ENCODE data around the gene FMN2. TPM values are rescaled to one million over a fixed set of nuclear protein-coding genes. Genes with fewer than 3 reads are reported as not detected.

Gene FMN2
- total RNA-seq, 3 donors from 2014 or later (not counting 1 experiment from before 2014, with no cell fraction given) = not detected

DNA sequence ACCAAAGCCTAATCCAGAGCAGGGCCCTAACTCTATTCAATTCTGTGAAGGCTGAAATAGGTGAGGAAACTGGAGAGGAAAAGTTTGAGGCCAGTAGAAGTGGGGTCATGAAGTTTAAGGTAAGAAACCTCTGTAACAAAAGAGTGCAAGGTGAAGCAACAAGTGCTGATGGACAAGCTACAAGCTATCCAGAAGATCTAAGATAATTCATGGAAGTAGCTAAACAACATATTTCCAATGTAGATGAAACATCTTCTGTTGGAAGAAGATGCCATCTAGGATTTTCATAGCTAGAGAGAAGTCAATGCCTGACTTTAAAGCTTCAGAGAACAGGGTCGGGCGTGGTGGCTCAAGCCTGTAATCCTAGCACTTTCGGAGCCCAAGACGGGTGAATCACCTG, 302.7 kb downstream of the FMN2 start:
- Mint-ChIP-seq H3K9me3 (no peaks in the 10 kb centered on the region), H3K36me3 (no peaks in the 10 kb centered on the region), H3K4me1 (no peaks in the 10 kb centered on the region), H3K27ac (no peak overlapping the region), H3K4me3 (no peak overlapping the region), H3K27me3 (ENCODE audit: low read depth in 2 of 2) (peaks cover 0 to 7% of the 10 kb centered on the region in 2 donors)
- no peak for ATAC-seq
- no peak overlapping the region for H3K4me3 ChIP-seq (ENCODE audit: low read length)
- no peak overlapping the region for H3K27ac ChIP-seq (ENCODE audit: low read length)
- DNase-seq = no peak
- H3K4me1 ChIP-seq (ENCODE audit: control insufficient read depth, insufficient read depth, low read length) = no peaks in the 10 kb centered on the region
- TF ChIP-seq, protein P1, sequence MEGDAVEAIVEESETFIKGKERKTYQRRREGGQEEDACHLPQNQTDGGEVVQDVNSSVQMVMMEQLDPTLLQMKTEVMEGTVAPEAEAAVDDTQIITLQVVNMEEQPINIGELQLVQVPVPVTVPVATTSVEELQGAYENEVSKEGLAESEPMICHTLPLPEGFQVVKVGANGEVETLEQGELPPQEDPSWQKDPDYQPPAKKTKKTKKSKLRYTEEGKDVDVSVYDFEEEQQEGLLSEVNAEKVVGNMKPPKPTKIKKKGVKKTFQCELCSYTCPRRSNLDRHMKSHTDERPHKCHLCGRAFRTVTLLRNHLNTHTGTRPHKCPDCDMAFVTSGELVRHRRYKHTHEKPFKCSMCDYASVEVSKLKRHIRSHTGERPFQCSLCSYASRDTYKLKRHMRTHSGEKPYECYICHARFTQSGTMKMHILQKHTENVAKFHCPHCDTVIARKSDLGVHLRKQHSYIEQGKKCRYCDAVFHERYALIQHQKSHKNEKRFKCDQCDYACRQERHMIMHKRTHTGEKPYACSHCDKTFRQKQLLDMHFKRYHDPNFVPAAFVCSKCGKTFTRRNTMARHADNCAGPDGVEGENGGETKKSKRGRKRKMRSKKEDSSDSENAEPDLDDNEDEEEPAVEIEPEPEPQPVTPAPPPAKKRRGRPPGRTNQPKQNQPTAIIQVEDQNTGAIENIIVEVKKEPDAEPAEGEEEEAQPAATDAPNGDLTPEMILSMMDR (IDR thresholded peaks at IDR 0.05) = no peak
- H3K9me3 ChIP-seq (ENCODE audit: control insufficient read depth, insufficient read depth, low read length) = no peaks in the 10 kb centered on the region
- no peaks in the 10 kb centered on the region for H3K36me3 ChIP-seq (ENCODE audit: control insufficient read depth, insufficient read depth, low read length)
- WGBS (ENCODE audit: insufficient coverage) = 91% methylated on average over 4 of the region's 4 CpGs
- no peaks in the 10 kb centered on the region for H3K27me3 ChIP-seq (ENCODE audit: control insufficient read depth, insufficient read depth, low read length)
- intact Hi-C loops (cut with micrococcal nuclease) = no loop called here

DNA sequence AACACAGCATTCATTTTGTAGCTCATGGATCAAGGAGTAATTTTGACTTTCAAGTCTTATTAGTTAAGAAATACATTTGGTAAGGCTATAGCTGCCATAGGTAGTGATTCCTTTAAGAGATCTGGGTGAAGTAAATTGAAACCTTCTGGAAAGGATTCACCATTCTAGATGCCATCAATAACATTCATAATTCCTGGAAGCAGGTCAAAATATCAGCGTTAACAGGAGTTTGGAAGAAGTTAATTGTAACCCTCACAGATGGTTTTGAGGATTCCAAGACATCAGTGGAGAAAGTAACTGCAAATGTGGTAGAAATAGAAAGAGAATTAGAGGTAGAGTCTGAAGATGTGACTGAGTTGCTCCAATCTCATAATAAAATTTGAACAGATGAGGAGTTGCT, 303.7 kb downstream of the FMN2 start:
- H3K27ac ChIP-seq (ENCODE audit: low read length) = no peak overlapping the region
- no peaks in the 10 kb centered on the region for H3K9me3 ChIP-seq (ENCODE audit: control insufficient read depth, insufficient read depth, low read length)
- Mint-ChIP-seq H3K4me1 (no peaks in the 10 kb centered on the region), H3K36me3 (no peaks in the 10 kb centered on the region), H3K27me3 (ENCODE audit: low read depth in 2 of 2) (peaks cover 0 to 7% of the 10 kb centered on the region in 2 donors), H3K27ac (no peak overlapping the region), H3K4me3 (no peak overlapping the region), H3K9me3 (no peaks in the 10 kb centered on the region)
- no peaks in the 10 kb centered on the region for H3K4me1 ChIP-seq (ENCODE audit: control insufficient read depth, insufficient read depth, low read length)
- intact Hi-C loops (cut with micrococcal nuclease) = no loop called here
- no CpG with 5 or more reads among the region's 1 CpG for WGBS (ENCODE audit: insufficient coverage)
- no peak overlapping the region for H3K4me3 ChIP-seq (ENCODE audit: low read length)
- DNase-seq (no peak), ATAC-seq (no peak)
- TF ChIP-seq, protein P1 (IDR thresholded peaks at IDR 0.05) = no peak
- H3K36me3 ChIP-seq (ENCODE audit: control insufficient read depth, insufficient read depth, low read length) = no peaks in the 10 kb centered on the region
- H3K27me3 ChIP-seq (ENCODE audit: control insufficient read depth, insufficient read depth, low read length) = no peaks in the 10 kb centered on the region

GRCh38 chr1:240399381-240399780, 307.7 kb downstream of the FMN2 start:
- no peaks in the 10 kb centered on the region for H3K4me1 Mint-ChIP-seq
- Histone ChIP-seq H3K4me1 (ENCODE audit: control insufficient read depth, insufficient read depth, low read length) (no peaks in the 10 kb centered on the region), H3K27ac (ENCODE audit: low read length) (no peak overlapping the region), H3K27me3 (ENCODE audit: control insufficient read depth, insufficient read depth, low read length) (no peaks in the 10 kb centered on the region), H3K4me3 (ENCODE audit: low read length) (no peak overlapping the region), H3K36me3 (ENCODE audit: control insufficient read depth, insufficient read depth, low read length) (no peaks in the 10 kb centered on the region), H3K9me3 (ENCODE audit: control insufficient read depth, insufficient read depth, low read length) (no peaks in the 10 kb centered on the region)
- no peak overlapping the region for H3K27ac Mint-ChIP-seq
- intact Hi-C loops (cut with micrococcal nuclease) = no loop called here
- H3K4me3 Mint-ChIP-seq = no peak overlapping the region
- H3K9me3 Mint-ChIP-seq = no peaks in the 10 kb centered on the region
- DNase-seq = no peak
- WGBS (ENCODE audit: insufficient coverage) = 67% methylated on average over 6 of the region's 6 CpGs
- peaks cover 0 to 7% of the 10 kb centered on the region in 2 donors for H3K27me3 Mint-ChIP-seq (ENCODE audit: low read depth in 2 of 2)
- H3K36me3 Mint-ChIP-seq = no peaks in the 10 kb centered on the region
- ATAC-seq = no peak
- TF ChIP-seq, protein P1 (IDR thresholded peaks at IDR 0.05) = no peak

- DNase-seq (no peak), ATAC-seq (no peak)
- Mint-ChIP-seq H3K9me3 (no peaks in the 10 kb centered on the region), H3K27ac (no peak overlapping the region), H3K4me1 (no peaks in the 10 kb centered on the region), H3K27me3 (ENCODE audit: low read depth in 2 of 2) (peaks cover 0 to 10% of the 10 kb centered on the region in 2 donors), H3K4me3 (no peak overlapping the region), H3K36me3 (no peaks in the 10 kb centered on the region)
- Histone ChIP-seq H3K27me3 (ENCODE audit: control insufficient read depth, insufficient read depth, low read length) (no peaks in the 10 kb centered on the region), H3K27ac (ENCODE audit: low read length) (no peak overlapping the region), H3K4me1 (ENCODE audit: control insufficient read depth, insufficient read depth, low read length) (no peaks in the 10 kb centered on the region), H3K36me3 (ENCODE audit: control insufficient read depth, insufficient read depth, low read length) (no peaks in the 10 kb centered on the region), H3K4me3 (ENCODE audit: low read length) (no peak overlapping the region), H3K9me3 (ENCODE audit: control insufficient read depth, insufficient read depth, low read length) (no peaks in the 10 kb centered on the region)
- intact Hi-C loops (cut with micrococcal nuclease) = no loop called here
- WGBS (ENCODE audit: insufficient coverage) = 0% methylated on average over 4 of the region's 4 CpGs
- TF ChIP-seq, protein P1 (IDR thresholded peaks at IDR 0.05) = no peak
Observed at GRCh38 chr1:240401731-240402130, 310.0 kb downstream of the FMN2 start.
